ENCODE data around the gene ABHD17A. TPM values are rescaled to one million over a fixed set of nuclear protein-coding genes. Genes with fewer than 3 reads are reported as not detected.
"Not testable (repeated sequence)": the region's sequence is repeated elsewhere in the genome, so short reads cannot be mapped to it uniquely, and the experiment has no call there.

Gene ABHD17A
- total RNA-seq (10 to 100 TPM; 21.1 to 30.8 (median 24.4) TPM), polyA plus RNA-seq (10 to 100 TPM; 62.4 to 71.0 TPM)

GRCh38 chr19:1885398-1886119 is at the start of gene ABHD17A:
TSS of gene ABHD17A (minus strand) at chr19:1885496. CDS start at chr19:1881566, 3,930 bp downstream.
- 19 to 26% methylated on average over 36 to 46 of the region's 46 CpGs for WGBS, 2 donors
- DNase-seq (peak; percentile 90 to 97 (median 95)), FAIRE-seq (peak; percentile 86), ATAC-seq (peak; percentile 97 to 98 (median 97))
- peak within 1 kb of the TSS; percentile 48 to 68 (median 54) for H3K27ac ChIP-seq
- peak within 1 kb of the TSS; percentile 68 to 90 (median 74) for H3K4me3 ChIP-seq
- H3K9me3 ChIP-seq; H3K36me3 ChIP-seq; H3K27me3 ChIP-seq; intact Hi-C loops (cut with DNase I): not testable (repeated sequence)
- peaks cover 0 to 13% (median 10%) of the 10 kb centered on the region in 3 donors for H3K4me1 ChIP-seq

GRCh38 chr19:1933942-1934341 is 48.6 kb upstream of the ABHD17A start:
- ATAC-seq, result no peak
- DNase-seq, result no peak
- Histone ChIP-seq H3K9me3 (no peaks in the 10 kb centered on the region), H3K4me3 (no peak overlapping the region), H3K4me1 (peaks cover 0 to 4% (median 0%) of the 10 kb centered on the region in 3 donors), H3K36me3 (no peaks in the 10 kb centered on the region), H3K27me3 (no peaks in the 10 kb centered on the region), H3K27ac (no peak overlapping the region)
- intact Hi-C loops (cut with DNase I), result loop anchor here in 1 of 3 donors (10.0 kb wide), 1 partner anchor 131 kb away; no protein-coding TSS in a partner anchor
- FAIRE-seq, result no peak
- WGBS, 2 donors, result 80 to 89% methylated on average over 8 of the region's 8 CpGs
- no peak for TF ChIP-seq CTCF (IDR thresholded peaks at IDR 0.05)

- H3K4me3 ChIP-seq, result no peak overlapping the region
These were observed 47.9 kb upstream of the ABHD17A start for GRCh38 chr19:1933244-1933643.

GRCh38 chr19:1932395-1932794 is 47.1 kb upstream of the ABHD17A start:
- FAIRE-seq, result no peak
- no peak for ATAC-seq
- no peak overlapping the region for H3K27ac ChIP-seq
- no peaks in the 10 kb centered on the region for H3K27me3 ChIP-seq
- intact Hi-C loops (cut with DNase I), result loop anchor here in 1 of 3 donors (10.0 kb wide), 1 partner anchor 132 kb away; no protein-coding TSS in a partner anchor
- no peak overlapping the region for H3K4me3 ChIP-seq
- DNase-seq, result no peak
- H3K4me1 ChIP-seq, result peaks cover 0 to 4% (median 0%) of the 10 kb centered on the region in 3 donors
- WGBS, 2 donors, result 89% methylated on average over 8 of the region's 8 CpGs
- no peaks in the 10 kb centered on the region for H3K36me3 ChIP-seq
- TF ChIP-seq CTCF (IDR thresholded peaks at IDR 0.05), result no peak
- no peaks in the 10 kb centered on the region for H3K9me3 ChIP-seq

More at GRCh38 chr19:1933244-1933643, 47.9 kb upstream of the ABHD17A start:
- Histone ChIP-seq H3K9me3 (no peaks in the 10 kb centered on the region), H3K27ac (no peak overlapping the region), H3K4me1 (peaks cover 0 to 4% (median 0%) of the 10 kb centered on the region in 3 donors), H3K36me3 (no peaks in the 10 kb centered on the region), H3K27me3 (no peaks in the 10 kb centered on the region)
- FAIRE-seq (no peak), ATAC-seq (no peak), DNase-seq (no peak)
- WGBS, 2 donors, result 58 to 70% methylated on average over 7 of the region's 7 CpGs
- no peak for TF ChIP-seq CTCF (IDR thresholded peaks at IDR 0.05)
- intact Hi-C loops (cut with DNase I), result loop anchor here in 1 of 3 donors (10.0 kb wide), 1 partner anchor 132 kb away; no protein-coding TSS in a partner anchor

- H3K36me3 ChIP-seq, result no peaks in the 10 kb centered on the region
- H3K9me3 ChIP-seq, result no peaks in the 10 kb centered on the region
- H3K4me3 ChIP-seq, result no peak overlapping the region
- intact Hi-C loops (cut with DNase I), result loop anchor here in 1 of 3 donors (10.0 kb wide), 1 partner anchor 133 kb away; no protein-coding TSS in a partner anchor
- ATAC-seq (no peak), DNase-seq (no peak), FAIRE-seq (no peak)
- no peak for TF ChIP-seq CTCF (IDR thresholded peaks at IDR 0.05)
- H3K4me1 ChIP-seq, result peaks cover 0 to 4% (median 0%) of the 10 kb centered on the region in 3 donors
- 86 to 89% methylated on average over 1 of the region's 1 CpG for WGBS, 2 donors
- H3K27ac ChIP-seq, result no peak overlapping the region
- no peaks in the 10 kb centered on the region for H3K27me3 ChIP-seq
These were observed 46.1 kb upstream of the ABHD17A start for GRCh38 chr19:1931445-1931844.

All from pancreas (tissue), 10 donors.